GM11168 (cell line): ENCODE measurements around the gene SIX2.

Experiments used
- in situ Hi-C: fragments of 300-500 bp; cut with MboI; formaldehyde crosslinking; loops from one replicate; pipeline ENCODE4 v1.12.0; 2022; ENCODE audit warnings: low sequenced_read_pairs; ENCODE audit not compliant: unreplicated experiment

Gene SIX2

GRCh38 chr2:44972771-44973535 lies 36.3 kb downstream of the SIX2 start:
- in situ Hi-C loops, result no loop called here

DNA sequence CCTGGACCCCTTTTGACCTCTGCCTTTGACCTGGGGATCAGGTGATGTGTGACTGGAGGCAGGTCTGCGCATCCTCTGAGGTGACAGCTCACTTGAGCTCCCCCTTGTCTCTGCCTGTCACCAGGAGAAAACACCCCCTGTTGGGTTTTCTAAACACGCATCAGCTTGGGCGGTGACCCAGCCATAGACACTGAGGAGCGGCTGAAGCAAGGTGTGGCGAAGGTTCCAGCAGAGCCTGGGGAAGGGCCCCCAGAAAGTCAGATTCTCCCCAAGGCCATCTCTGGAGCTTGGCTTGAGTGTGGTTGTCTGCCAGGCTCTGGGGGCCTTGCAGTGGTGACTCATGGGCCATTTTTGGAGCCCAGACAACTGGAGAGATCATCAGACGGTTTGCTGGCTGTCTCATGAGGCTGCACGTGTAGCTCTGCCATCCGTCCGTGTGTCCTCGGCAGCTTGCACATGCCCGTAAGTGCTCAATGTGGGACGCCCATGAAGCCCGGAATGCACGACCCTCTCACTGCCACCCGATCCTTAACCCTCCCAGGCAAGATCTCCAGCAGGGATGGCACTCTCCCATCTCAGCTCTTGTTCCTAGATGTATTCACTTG lies 38.3 kb downstream of the SIX2 start:
- in situ Hi-C loops, result no loop called here

DNA sequence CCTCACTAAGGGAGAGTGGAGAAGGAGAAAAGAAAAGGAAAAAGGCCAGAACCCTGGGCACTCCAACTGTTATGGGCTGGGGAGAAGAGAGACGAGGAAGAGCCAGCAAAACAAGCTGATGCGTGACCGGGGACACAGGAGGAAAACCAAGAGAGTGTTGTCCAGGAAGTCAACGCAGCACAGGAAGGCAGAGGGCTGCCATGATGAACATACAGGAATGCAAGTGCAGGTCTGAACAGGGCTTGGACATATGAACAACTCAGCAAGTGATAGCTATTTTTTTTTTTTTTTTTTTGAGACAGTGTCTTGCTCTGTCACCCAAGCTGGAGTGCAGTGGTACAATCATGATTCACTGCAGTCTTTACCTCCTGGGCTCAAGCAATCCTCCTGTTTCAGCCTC lies 39.3 kb downstream of the SIX2 start:
- in situ Hi-C loops, result no loop called here

DNA sequence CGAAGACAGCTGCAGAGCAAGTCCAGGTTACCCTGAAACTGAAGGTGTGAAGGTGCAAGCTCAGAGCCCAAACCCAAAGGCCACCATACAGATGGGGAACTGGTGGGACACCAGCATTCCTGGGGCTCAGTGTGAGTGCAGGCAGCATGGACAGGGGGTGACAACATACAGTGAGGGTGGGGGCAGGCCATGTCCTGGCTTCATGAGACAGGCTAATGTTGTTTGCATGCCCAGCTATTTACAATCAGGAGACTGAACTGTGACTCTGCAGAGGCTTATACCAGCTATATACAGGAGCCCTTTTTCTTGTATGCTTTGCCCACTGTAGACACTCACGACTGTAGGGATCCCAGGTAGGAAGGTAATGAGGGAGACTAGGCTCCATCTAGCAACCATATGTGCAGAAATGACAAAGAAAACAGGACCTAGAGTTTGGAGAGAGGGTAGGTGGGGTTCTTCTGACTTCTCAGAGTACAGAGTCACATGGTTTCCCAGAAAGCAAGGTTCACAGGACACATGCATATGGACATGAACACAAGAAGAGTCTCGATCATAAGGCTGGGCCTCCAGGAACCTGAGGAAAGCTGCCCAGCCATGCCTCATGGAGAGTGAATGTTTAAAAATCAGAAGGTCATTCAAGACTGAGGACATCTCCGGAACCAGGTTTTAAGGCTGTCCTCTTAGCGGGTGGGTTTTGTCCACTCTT lies 41.4 kb downstream of the SIX2 start:
- in situ Hi-C loops, result no loop called here

DNA sequence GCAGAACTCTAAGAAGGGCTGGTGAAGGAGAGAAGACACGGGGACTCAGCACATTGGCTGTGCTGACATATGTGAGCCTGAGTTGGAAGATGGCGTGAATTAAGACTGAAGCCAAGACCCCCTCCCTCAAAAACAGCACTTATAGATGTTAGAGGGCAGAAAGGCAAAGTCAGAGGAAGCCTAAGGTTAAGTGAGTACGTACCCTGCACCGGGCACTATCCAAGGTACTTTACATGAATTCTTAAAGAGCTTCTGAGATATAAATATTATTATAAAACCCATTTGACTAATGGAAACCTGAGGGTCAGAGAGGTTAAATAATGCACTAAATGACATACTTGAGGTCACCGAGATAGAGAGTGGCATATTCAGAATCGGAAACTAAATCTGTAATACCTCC lies 42.2 kb downstream of the SIX2 start:
- in situ Hi-C loops, result no loop called here

DNA sequence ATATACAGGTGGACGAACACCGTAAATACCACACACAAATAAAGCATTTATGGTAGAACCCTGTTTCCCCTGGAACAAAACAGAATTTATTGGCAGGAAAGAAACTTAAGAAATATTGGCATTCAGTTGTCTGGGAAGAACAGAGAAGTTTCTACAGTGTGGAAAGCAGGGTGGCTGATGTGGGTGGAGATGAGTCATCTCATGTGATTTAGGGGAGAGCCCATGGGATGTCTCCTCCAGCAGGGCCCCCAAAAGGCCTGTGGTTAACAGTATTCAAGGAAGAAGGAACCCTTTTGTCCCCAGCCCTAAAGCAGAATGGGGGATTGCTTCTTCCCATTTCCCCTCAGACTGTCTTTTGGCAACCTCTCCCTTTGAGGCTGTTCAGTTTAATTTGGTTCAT lies 43.6 kb downstream of the SIX2 start:
- in situ Hi-C loops, result no loop called here

- in situ Hi-C loops, result no loop called here
These were observed 44.5 kb downstream of the SIX2 start for GRCh38 chr2:44964752-44965236.

DNA sequence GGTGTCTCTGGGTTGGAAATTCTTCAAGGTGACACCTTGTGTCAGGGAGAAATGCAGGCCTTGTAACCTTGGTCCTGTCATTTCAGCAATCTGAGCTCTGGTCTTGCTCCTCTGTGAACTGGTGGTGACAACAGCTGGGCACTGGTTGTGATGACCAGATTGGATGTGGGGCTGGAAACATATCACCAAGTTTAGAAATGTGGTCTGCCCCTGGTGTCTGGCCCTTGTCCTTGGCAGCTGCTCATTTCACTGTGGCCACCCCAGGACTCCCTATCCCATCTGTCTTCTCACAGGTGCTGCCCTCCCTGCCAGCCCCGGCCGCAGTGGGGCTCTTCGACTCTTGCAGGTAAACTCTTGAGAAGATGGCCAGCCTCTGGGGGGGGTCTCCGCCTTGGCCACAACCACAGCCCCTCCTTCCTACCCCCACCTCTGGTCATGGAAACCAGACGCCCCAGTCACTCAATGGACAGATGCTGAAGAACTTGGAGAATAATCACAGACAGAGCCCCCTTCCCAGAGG lies 47.0 kb downstream of the SIX2 start:
- in situ Hi-C loops, result no loop called here

DNA sequence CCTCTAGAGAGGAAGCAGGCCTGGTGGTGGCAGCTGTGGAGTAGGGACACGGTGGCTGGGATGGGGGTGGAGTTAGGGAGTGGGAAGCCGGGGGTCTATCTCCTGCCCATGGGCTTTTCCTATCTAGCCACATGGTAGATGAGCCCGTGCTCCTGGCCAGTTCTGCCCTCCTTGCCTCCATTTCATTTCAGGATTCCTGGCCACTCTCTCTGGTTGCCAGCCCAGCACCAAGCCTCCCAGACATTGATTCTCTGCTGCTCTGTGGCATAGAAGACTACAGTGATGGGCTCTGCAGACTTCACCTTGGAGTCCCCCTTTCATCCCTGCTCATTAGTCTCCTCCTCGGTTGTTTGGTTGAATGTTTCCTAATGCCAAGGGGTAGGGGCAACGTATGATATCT lies 48.4 kb downstream of the SIX2 start:
- in situ Hi-C loops, result no loop called here

- in situ Hi-C loops, result no loop called here
These were observed 49.4 kb downstream of the SIX2 start for GRCh38 chr2:44959855-44960254.

GRCh38 chr2:44957656-44958327 lies 51.5 kb downstream of the SIX2 start:
- in situ Hi-C loops, result no loop called here

GRCh38 chr2:44956843-44957242 lies 52.4 kb downstream of the SIX2 start:
- in situ Hi-C loops, result no loop called here

- in situ Hi-C loops, result no loop called here
These were observed 53.5 kb downstream of the SIX2 start for GRCh38 chr2:44955593-44956392.
